ENCODE results near the gene FCHO2.

DNA sequence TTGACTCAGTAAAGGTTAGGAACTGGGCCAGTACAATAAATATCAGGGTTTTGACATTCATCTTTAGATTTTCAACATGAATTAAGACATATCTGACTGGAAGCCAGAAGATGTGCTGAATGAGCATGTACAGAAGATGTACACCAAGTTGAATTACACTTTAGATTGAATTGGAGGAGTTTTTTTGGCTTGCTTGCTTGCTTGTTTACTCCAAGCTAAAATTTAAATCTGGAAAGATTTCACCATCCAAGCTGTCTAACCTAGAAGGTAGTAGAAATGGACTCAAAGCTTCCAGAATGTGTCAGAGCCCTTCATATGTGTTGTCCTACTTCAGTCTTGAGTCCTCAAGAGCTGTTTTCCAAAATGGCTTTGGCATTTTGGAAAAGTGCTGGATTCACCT, 49.0 kb upstream of the FCHO2 start:
- TF ChIP-seq GATA2 (IDR thresholded peaks at IDR 0.05; ENCODE audit: low read depth, low read length) (no peak), GATA3 (IDR thresholded peaks at IDR 0.05; ENCODE audit: low read depth, low read length) (no peak)
